ENCODE measurements around the gene SACM1L. TPM values are rescaled to one million over a fixed set of nuclear protein-coding genes. Genes with fewer than 3 reads are reported as not detected.

The SACM1L gene
- total RNA-seq, 1 donor from 2014 or later = 39.4 TPM

DNA sequence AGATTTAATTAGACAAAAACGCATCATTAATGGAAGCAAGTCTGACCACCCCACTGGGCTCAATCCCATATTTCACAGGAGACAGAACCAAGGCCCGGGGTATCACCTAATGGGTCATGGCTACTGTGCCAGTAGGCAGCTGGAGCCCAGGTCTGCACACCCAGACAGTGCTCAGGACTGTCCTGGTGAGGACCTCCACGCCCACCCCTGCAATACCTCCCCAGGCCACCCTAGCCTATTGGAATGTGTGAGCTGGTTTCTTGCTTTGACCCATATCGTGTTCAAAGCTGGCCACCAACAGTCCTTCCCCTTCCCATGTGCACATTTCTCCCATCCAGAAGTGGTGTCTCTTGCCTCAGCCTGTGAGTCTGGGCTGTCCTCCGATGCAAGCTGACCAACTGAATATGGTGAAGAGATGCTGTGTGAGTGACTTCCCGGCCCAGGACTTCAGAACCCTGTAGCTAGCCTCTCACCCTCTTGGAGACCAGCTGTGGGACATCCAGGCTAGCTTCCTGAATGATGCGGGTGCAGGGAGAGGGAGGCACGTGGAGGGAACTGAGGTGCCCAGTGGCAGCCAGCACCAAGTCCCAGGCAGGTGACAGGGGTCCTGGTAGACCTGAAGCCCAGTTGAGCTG, 88.0 kb downstream of the SACM1L start:
- Histone ChIP-seq H3K27me3 (ENCODE audit: insufficient read depth, low read length) (peaks cover 17% of the 10 kb centered on the region), H3K79me2 (ENCODE audit: insufficient read depth, low read length) (no peaks in the 10 kb centered on the region), H3K4me3 (ENCODE audit: insufficient read depth, low read depth, low read length) (no peak overlapping the region), H3K36me3 (ENCODE audit: insufficient read depth, low read length) (no peaks in the 10 kb centered on the region), H3K9ac (ENCODE audit: low read length) (no peak overlapping the region), H3K4me2 (ENCODE audit: low read length) (no peak overlapping the region), H3K9me3 (ENCODE audit: insufficient read depth, low read depth, low read length) (no peaks in the 10 kb centered on the region), H3K4me1 (ENCODE audit: insufficient read depth, low read length) (no peaks in the 10 kb centered on the region), H3K27ac (ENCODE audit: low read depth, low read length) (no peak overlapping the region), H4K20me1 (ENCODE audit: insufficient read depth, low read length) (no peaks in the 10 kb centered on the region), H2AFZ (ENCODE audit: low read depth, low read length) (no peak overlapping the region)
- Mint-ChIP-seq H3K27me3 (ENCODE audit: low read depth, unreplicated experiment) (peaks cover 52% of the 10 kb centered on the region), H3K36me3 (ENCODE audit: low read depth, unreplicated experiment) (no peaks in the 10 kb centered on the region), H3K9me3 (ENCODE audit: unreplicated experiment) (no peaks in the 10 kb centered on the region), H3K4me1 (ENCODE audit: low read depth, unreplicated experiment) (no peaks in the 10 kb centered on the region), H3K4me3 (ENCODE audit: unreplicated experiment) (no peak overlapping the region), H3K27ac (ENCODE audit: unreplicated experiment) (no peak overlapping the region)
- no peak for DNase-seq (ENCODE audit: low read depth)
- no peak for TF ChIP-seq CTCF (IDR thresholded peaks at IDR 0.05; ENCODE audit: insufficient read depth, low read depth, low read length)
- TF ChIP-seq EZH2 (IDR thresholded peaks at IDR 0.05; ENCODE audit: insufficient read depth, low read length) = no peak
- FAIRE-seq = no peak

DNA sequence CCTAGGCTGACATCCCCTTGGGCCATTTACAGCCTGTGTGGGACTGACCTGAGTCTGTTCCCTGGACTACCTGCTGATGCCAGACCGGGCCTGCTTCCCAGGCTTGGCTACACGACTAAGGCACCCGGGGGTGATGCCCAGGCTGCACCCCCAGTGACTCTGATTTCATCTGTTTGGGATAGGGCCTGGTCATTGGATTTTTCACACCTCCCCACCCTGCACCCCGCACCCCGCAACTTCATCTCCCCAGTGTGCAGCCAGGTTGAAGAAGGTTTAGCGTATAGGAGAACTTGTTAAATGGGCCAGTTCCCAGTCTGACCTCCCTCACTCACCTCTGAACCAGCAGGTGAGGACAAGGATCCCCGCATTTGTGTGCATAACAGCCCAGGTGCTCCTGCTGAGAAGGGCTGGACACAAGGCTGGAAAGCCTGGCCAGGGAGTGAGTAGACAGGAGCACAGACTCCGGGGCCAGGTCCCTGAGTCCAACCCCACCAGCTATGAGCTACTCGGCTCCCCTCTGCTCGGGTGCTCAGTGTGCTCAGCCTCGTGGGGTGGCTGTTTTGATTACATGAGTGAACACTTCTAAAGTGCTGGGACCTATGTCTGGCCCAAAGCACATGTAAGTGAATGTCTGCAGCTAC, 88.7 kb downstream of the SACM1L start:
- Mint-ChIP-seq H3K36me3 (ENCODE audit: low read depth, unreplicated experiment) (no peaks in the 10 kb centered on the region), H3K4me1 (ENCODE audit: low read depth, unreplicated experiment) (no peaks in the 10 kb centered on the region), H3K27me3 (ENCODE audit: low read depth, unreplicated experiment) (peaks cover 49% of the 10 kb centered on the region), H3K27ac (ENCODE audit: unreplicated experiment) (no peak overlapping the region), H3K9me3 (ENCODE audit: unreplicated experiment) (no peaks in the 10 kb centered on the region), H3K4me3 (ENCODE audit: unreplicated experiment) (no peak overlapping the region)
- H3K27me3 ChIP-seq (ENCODE audit: insufficient read depth, low read length) = peaks cover 13% of the 10 kb centered on the region
- no peak overlapping the region for H2AFZ ChIP-seq (ENCODE audit: low read depth, low read length)
- no peaks in the 10 kb centered on the region for H3K9me3 ChIP-seq (ENCODE audit: insufficient read depth, low read depth, low read length)
- H3K79me2 ChIP-seq (ENCODE audit: insufficient read depth, low read length) = no peaks in the 10 kb centered on the region
- DNase-seq (ENCODE audit: low read depth) (no peak), FAIRE-seq (no peak)
- no peaks in the 10 kb centered on the region for H3K36me3 ChIP-seq (ENCODE audit: insufficient read depth, low read length)
- no peaks in the 10 kb centered on the region for H4K20me1 ChIP-seq (ENCODE audit: insufficient read depth, low read length)
- H3K27ac ChIP-seq (ENCODE audit: low read depth, low read length) = no peak overlapping the region
- no peak overlapping the region for H3K9ac ChIP-seq (ENCODE audit: low read length)
- H3K4me1 ChIP-seq (ENCODE audit: insufficient read depth, low read length) = no peaks in the 10 kb centered on the region
- TF ChIP-seq CTCF (IDR thresholded peaks at IDR 0.05; ENCODE audit: insufficient read depth, low read depth, low read length) (no peak), EZH2 (IDR thresholded peaks at IDR 0.05; ENCODE audit: insufficient read depth, low read length) (no peak)
- no peak overlapping the region for H3K4me2 ChIP-seq (ENCODE audit: low read length)
- no peak overlapping the region for H3K4me3 ChIP-seq (ENCODE audit: insufficient read depth, low read depth, low read length)

DNA sequence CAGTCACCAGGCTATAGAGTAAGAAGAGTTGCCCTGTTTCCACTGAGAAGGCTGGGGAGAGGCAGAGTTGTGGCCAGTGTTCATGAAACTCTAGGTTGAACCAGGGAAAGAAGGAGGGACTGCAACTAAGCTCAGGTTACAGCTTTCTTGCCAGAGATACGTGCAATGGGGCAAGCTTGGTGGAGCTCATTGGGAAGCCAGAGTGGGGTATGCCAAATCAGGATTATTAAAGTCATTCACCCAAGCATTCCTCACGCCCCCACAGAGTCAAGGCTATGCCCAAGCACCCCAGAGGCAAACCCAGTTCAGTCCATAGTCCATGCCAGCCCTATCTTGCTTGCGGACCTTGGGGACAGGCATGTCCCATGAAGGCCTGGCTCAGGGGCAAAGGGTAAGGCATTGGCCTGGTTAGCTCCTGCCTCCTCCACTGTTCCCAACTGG, 89.6 kb downstream of the SACM1L start:
- Histone ChIP-seq H3K4me3 (ENCODE audit: insufficient read depth, low read depth, low read length) (no peak overlapping the region), H3K36me3 (ENCODE audit: insufficient read depth, low read length) (no peaks in the 10 kb centered on the region), H2AFZ (ENCODE audit: low read depth, low read length) (no peak overlapping the region), H3K4me1 (ENCODE audit: insufficient read depth, low read length) (no peaks in the 10 kb centered on the region), H3K9me3 (ENCODE audit: insufficient read depth, low read depth, low read length) (no peaks in the 10 kb centered on the region), H3K9ac (ENCODE audit: low read length) (no peak overlapping the region), H3K27ac (ENCODE audit: low read depth, low read length) (no peak overlapping the region), H3K27me3 (ENCODE audit: insufficient read depth, low read length) (peaks cover 8% of the 10 kb centered on the region), H3K4me2 (ENCODE audit: low read length) (no peak overlapping the region), H4K20me1 (ENCODE audit: insufficient read depth, low read length) (no peaks in the 10 kb centered on the region), H3K79me2 (ENCODE audit: insufficient read depth, low read length) (no peaks in the 10 kb centered on the region)
- no peak for TF ChIP-seq CTCF (IDR thresholded peaks at IDR 0.05; ENCODE audit: insufficient read depth, low read depth, low read length)
- TF ChIP-seq EZH2 (IDR thresholded peaks at IDR 0.05; ENCODE audit: insufficient read depth, low read length) = no peak
- Mint-ChIP-seq H3K27ac (ENCODE audit: unreplicated experiment) (no peak overlapping the region), H3K9me3 (ENCODE audit: unreplicated experiment) (no peaks in the 10 kb centered on the region), H3K27me3 (ENCODE audit: low read depth, unreplicated experiment) (peaks cover 43% of the 10 kb centered on the region), H3K4me3 (ENCODE audit: unreplicated experiment) (no peak overlapping the region), H3K4me1 (ENCODE audit: low read depth, unreplicated experiment) (no peaks in the 10 kb centered on the region), H3K36me3 (ENCODE audit: low read depth, unreplicated experiment) (no peaks in the 10 kb centered on the region)
- DNase-seq (ENCODE audit: low read depth) = no peak
- no peak for FAIRE-seq
